HG03045 (cell line): ENCODE results near the gene ELOVL1.
"Not testable (repeated sequence)": the region's sequence is repeated elsewhere in the genome, so short reads cannot be mapped to it uniquely, and the experiment has no call there.

ENCODE experiments used
- ATAC-seq: cut with Tn5 transposase; IDR thresholded peaks from one replicate; pipeline ENCODE4 v1.9.1; 2021; ENCODE audit warnings: mild to moderate bottlenecking, moderate library complexity; ENCODE audit not compliant: unreplicated experiment

ELOVL1 gene

DNA sequence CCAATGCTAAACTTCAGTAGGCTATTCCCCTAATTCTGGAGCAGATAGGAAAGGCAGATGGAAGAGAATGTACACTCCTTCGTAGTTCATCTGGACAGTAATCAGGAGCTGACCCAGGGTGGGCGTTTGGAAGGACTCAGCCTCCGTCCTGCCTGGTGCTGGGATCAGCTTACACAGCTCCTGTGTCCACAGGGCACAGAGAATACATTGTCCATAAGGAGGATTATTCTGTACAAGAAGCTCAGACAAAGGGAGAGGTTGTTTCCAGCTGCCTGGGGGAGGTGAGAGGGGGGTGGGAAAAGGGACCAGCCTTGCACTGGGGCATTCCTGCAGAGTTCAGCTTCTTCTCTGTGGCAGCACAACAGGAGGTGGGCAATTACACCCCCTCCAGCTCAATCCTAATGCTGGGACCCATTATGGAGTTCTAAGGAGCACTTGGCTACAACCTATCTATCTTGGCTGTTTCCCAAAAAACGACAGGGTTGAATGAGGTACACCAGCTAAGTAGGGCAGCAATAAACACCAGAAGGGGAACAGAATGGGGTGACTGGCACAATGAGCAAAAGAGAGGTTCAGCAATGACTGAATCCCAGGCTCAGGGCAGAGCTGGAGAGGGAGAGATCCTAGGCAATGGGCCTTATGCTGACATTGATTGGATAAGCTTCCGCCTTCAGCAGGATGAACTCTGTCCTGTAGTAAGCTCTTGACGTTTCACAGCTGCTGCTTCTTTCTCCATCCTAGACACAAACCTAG is 14.4 kb upstream of the ELOVL1 start:
- no peak for ATAC-seq

DNA sequence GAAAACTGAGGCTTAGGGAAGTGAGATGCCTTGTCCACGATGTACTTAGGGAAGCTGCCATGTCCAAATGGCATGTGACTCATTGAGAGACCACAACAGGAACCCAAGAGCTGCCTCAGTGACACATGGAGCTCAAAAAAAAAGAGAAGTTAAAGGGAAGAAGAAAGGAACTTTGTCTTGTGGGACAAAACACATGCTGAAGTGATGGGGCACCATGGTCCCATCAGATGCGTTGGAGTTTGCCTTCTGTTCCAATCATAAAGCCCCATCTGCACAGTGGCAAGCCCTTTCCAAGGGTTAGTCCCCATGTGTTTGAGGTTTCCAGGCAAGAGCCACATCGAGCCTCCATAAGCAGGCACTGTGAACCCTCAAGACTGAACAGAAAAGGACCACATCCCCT is 13.8 kb upstream of the ELOVL1 start:
- no peak for ATAC-seq

DNA sequence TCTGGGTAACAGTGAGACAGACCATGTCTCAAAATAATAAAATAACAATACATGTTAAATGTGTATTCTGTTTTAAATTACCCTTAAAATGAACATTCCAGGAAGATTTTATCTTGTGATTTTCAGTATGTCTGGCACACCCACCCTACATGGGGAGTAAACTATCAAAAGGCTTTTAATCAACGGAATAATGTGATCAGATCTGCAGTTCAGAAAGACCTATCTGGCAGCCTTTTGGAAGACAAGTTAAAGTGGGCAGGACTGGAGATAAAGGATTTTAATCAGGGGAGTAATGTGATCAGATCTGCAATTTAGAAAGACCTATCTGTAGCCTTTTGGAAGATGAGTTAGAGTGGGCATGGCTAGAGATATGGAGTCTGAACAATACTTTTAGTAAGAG is 11.7 kb upstream of the ELOVL1 start:
- no peak for ATAC-seq

DNA sequence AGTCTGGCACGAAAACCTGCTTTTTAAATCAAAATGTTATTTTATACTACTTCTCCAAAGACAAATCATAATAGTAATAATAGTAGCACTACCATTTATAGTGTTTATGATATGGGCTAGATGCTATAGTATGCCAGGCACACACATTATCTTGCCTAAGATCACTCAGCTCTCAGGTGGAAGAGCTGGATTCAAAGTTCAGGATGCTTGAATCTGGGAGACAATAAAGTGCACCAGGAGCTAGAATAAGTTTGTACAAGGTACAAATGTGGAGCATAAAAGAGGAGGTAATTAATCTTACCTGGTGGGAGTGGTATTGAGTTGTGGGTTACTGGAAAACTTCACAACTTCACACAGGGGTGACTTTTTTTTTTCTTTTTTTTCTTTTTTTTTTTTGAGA is 10.0 kb upstream of the ELOVL1 start:
- no peak for ATAC-seq

- ATAC-seq = no peak
These were observed 9.0 kb upstream of the ELOVL1 start for GRCh38 chr1:43376723-43377235.

- ATAC-seq = no peak
These were observed 5.5 kb upstream of the ELOVL1 start for GRCh38 chr1:43373066-43373940.

- no peak for ATAC-seq
These were observed 4.4 kb upstream of the ELOVL1 start for GRCh38 chr1:43372172-43372571.

- ATAC-seq = no peak
These were observed 2.8 kb upstream of the ELOVL1 start for GRCh38 chr1:43370564-43370963.

- ATAC-seq = not testable (repeated sequence)
These were observed 2.0 kb upstream of the ELOVL1 start for GRCh38 chr1:43369779-43370178.

DNA sequence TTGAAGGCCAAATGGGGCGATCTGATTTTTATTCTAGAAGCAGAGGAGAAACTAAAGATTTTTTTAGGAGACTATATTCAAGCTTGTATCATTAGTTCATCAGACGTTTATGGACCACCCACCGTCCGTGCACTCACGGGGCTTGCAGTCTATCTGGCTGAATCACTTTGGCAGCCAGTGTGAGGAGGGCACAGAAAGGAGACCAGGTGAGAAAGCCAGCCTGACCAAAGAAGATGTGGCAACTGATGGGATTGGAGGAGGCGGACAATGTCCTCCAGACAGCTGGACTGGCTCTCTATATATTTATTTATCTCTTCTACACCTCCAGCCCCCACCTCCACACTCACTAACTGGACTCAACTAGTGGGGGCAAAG is 822 bp upstream of the ELOVL1 start:
- no peak for ATAC-seq

DNA sequence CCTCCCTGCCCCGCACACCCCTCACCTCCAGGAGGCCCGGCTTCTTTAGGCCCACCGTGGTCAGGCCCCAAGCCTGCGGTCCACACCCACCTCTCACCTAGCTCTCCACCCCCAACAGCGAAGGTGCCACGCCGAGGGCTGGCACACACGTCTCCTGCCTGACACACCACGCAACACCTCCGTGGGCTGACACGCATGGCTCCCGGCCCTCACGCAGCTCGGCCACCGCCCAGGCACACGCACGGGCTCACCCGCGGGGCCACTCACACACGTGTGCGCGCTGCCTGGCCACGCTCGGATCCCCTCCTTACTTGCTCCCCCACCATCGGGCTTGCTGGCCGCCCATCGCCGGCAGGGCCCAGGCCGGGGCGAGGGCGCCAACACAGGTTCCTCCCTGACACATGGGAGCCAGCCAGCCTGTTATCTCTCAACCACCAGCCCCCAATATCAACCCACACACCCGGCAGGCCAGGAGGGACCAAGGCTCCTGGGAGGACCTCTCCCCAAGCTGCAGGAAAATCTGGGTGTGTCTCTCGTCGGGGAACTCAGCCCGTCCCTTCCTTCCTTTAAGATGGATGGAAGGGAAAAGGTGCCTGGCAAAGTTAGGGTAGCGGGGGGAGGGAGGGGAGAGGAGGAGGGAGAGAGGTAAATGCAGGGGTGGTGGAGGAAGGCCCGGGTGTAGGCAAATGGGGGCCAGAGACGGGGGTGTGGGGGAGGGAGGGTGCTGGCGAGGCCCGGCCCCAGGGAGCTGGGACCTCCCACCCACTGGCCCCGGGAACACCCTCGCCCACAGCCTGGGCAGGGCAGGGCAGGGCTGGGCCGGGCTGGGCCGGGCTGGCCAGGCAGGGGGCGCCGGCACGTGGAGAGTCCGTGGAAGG is 546 bp downstream of the ELOVL1 start:
- peak; percentile 53 for ATAC-seq

GRCh38 chr1:43366601-43367025 is 1.2 kb downstream of the ELOVL1 start:
- ATAC-seq = no peak

- no peak for ATAC-seq
These were observed 1.6 kb downstream of the ELOVL1 start for GRCh38 chr1:43366179-43366578.

DNA sequence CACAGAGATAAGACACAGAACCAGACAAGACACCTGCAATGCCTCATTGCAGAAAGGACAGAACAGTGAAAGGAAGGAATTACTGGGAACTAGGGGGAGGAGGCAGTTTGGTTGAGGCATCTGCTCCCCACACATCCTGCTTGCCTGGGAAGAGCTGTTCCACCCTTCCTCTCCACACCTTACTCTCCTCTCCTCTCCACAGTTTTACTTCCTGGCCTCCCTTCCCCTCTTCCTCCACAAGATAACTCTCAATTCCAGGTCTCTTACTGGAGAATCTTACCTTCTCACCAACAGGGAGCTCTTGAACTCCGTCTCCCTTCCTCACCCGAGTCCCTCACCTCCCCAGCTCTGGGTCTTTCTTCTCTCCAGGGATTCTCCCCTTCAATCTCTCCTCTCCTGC is 2.1 kb downstream of the ELOVL1 start:
- ATAC-seq = no peak

DNA sequence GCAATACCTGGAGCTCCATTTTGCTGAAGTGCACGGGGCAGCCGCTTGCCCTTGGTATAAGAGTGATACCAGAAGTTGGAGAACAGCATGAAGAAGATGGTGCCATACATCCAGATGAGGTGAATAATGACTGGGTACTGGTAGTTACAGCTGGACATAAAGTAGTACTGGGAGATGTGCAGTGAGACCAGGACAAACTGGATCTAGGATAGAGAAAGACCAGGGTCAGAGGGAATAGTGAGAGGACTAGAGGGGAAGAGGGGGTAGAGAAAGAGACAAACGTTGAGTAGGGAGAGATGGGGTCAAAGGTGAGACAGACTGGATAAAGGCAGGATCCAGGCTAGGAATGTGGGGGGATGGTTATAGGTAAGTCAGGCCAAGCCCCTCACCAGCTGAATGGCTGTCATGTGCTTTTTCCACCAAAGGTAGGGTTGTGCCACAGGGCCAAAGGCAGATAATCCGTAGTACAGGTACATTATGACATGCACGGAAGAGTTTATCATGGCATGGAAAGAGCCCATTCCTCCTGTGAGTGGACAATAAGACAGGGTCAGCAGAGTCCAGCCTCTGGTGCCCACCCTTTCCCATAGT is 3.8 kb downstream of the ELOVL1 start:
- ATAC-seq = no peak

- no peak for ATAC-seq
These were observed 4.4 kb downstream of the ELOVL1 start for GRCh38 chr1:43363283-43363934.

DNA sequence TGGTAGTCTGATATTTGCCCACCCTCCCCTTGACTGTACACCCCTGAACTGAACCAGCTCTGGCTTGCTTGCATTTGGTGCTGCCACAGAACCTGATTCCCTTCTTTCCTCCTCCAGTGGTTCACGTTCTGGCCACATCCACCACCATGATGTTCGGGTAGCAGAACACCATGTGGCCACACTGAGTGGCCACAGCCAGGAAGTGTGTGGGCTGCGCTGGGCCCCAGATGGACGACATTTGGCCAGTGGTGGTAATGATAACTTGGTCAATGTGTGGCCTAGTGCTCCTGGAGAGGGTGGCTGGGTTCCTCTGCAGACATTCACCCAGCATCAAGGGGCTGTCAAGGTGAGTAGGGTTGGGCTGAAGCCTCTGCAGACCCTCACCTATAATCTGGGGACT is 7.2 kb downstream of the ELOVL1 start:
- ATAC-seq = no peak

GRCh38 chr1:43359696-43360095 is 8.1 kb downstream of the ELOVL1 start:
- ATAC-seq = no peak

GRCh38 chr1:43358746-43359693 is 8.8 kb downstream of the ELOVL1 start, which contains the start of gene CDC20:
Gene CDC20 (plus strand): TSS chr1:43358981. CDS start chr1:43359216, 235 bp downstream.
- peak; percentile 93 for ATAC-seq
